ENCODE measurements around the gene KIAA1614.

KIAA1614 gene

GRCh38 chr1:180907313-180908055 is 5.2 kb upstream of the KIAA1614 start:
- DNase-seq (ENCODE audit: low spot score), result no peak

GRCh38 chr1:180908074-180908765 is 4.5 kb upstream of the KIAA1614 start:
- no peak for DNase-seq (ENCODE audit: low spot score)

GRCh38 chr1:180909005-180909414 is 3.7 kb upstream of the KIAA1614 start:
- DNase-seq (ENCODE audit: low spot score), result no peak

- DNase-seq (ENCODE audit: low spot score), result no peak
Observed at GRCh38 chr1:180909462-180909976, 3.2 kb upstream of the KIAA1614 start.

GRCh38 chr1:180911640-180912191 is 981 bp upstream of the KIAA1614 start:
- DNase-seq (ENCODE audit: low spot score), result no peak

- DNase-seq (ENCODE audit: low spot score), result no peak
Observed at GRCh38 chr1:180912211-180912800, 391 bp upstream of the KIAA1614 start.

- DNase-seq (ENCODE audit: low spot score), result no peak
Observed at GRCh38 chr1:180915426-180915965, 2.8 kb downstream of the KIAA1614 start.

- no peak for DNase-seq (ENCODE audit: low spot score)
Observed at GRCh38 chr1:180916012-180916770, 3.5 kb downstream of the KIAA1614 start.

- no peak for DNase-seq (ENCODE audit: low spot score)
Observed at GRCh38 chr1:180916771-180917170, 4.1 kb downstream of the KIAA1614 start.

- DNase-seq (ENCODE audit: low spot score), result no peak
Observed at GRCh38 chr1:180917306-180918065, 4.8 kb downstream of the KIAA1614 start.

- DNase-seq (ENCODE audit: low spot score), result peak; percentile 61
Observed at GRCh38 chr1:180918519-180918918, 5.8 kb downstream of the KIAA1614 start.

GRCh38 chr1:180919183-180919700 is 6.5 kb downstream of the KIAA1614 start:
- DNase-seq (ENCODE audit: low spot score), result no peak

GRCh38 chr1:180920193-180920592 is 7.5 kb downstream of the KIAA1614 start:
- no peak for DNase-seq (ENCODE audit: low spot score)

- DNase-seq (ENCODE audit: low spot score), result no peak
Observed at GRCh38 chr1:180920702-180921101, 8.0 kb downstream of the KIAA1614 start.

GRCh38 chr1:180921386-180921785 is 8.7 kb downstream of the KIAA1614 start:
- DNase-seq (ENCODE audit: low spot score), result no peak

- DNase-seq (ENCODE audit: low spot score), result no peak
Observed at GRCh38 chr1:180921891-180922630, 9.4 kb downstream of the KIAA1614 start.

GRCh38 chr1:180922631-180923015 is 9.9 kb downstream of the KIAA1614 start:
- DNase-seq (ENCODE audit: low spot score), result no peak

GRCh38 chr1:180923021-180923841 is 10.5 kb downstream of the KIAA1614 start:
- peak; percentile 48 for DNase-seq (ENCODE audit: low spot score)

GRCh38 chr1:180923887-180924286 is 11.2 kb downstream of the KIAA1614 start:
- no peak for DNase-seq (ENCODE audit: low spot score)

Data from NAMALWA (cell line).